SK-N-SH treated with all-trans-retinoic acid at 6 μM for 48 hours (cell line): Measurements from ENCODE around the gene PHF23.

Experiments
- ATAC-seq: fragments of 200-7000 bp; cut with Tn5 transposase; 3 replicates; pipeline ENCODE4 v1.9.1; 2020; ENCODE audit warnings: mild to moderate bottlenecking, moderate library complexity
- ARNTL ChIP-seq: fragments of 450-650 bp; formaldehyde crosslinking; IDR thresholded peaks from 2 replicates; pipeline ENCODE4 v1.5.0; 2020; ENCODE audit warnings: low read depth, mild to moderate bottlenecking, moderate library complexity, borderline replicate concordance
- BACH2 ChIP-seq: fragments of 250-450 bp; sonication (Bioruptor Pico); IDR thresholded peaks from 2 replicates; pipeline ENCODE4 v1.9.0; 2021; ENCODE audit warnings: mild to moderate bottlenecking, borderline replicate concordance
- CSDC2 ChIP-seq: fragments of 250-450 bp; sonication (Bioruptor Pico); IDR thresholded peaks from 2 replicates; pipeline ENCODE4 v1.5.0; 2020; ENCODE audit warnings: mild to moderate bottlenecking, moderate library complexity
- ESRRG ChIP-seq: fragments of 250-450 bp; sonication (Bioruptor Pico); IDR thresholded peaks from 2 replicates; pipeline ENCODE4 v1.6.1; 2021; ENCODE audit warnings: mild to moderate bottlenecking
- GLIS3 ChIP-seq: fragments of 250-450 bp; sonication (Bioruptor Pico); IDR thresholded peaks from 2 replicates; pipeline ENCODE4 v1.5.0; 2020; ENCODE audit warnings: mild to moderate bottlenecking, moderate library complexity
- ISL1 ChIP-seq: fragments of 250-450 bp; sonication (Bioruptor Pico); IDR thresholded peaks from 2 replicates; pipeline ENCODE4 v2.1.2; 2022; ENCODE audit warnings: mild to moderate bottlenecking, moderate library complexity
- OSR1 ChIP-seq: fragments of 250-450 bp; sonication (Bioruptor Pico); IDR thresholded peaks from 2 replicates; pipeline ENCODE4 v1.8.0; 2022; ENCODE audit warnings: moderate library complexity, mild to moderate bottlenecking, inconsistent platforms
- RARB ChIP-seq: fragments of 250-450 bp; sonication (Bioruptor Pico); IDR thresholded peaks from 2 replicates; pipeline ENCODE4 v1.8.0; 2021; ENCODE audit warnings: mild to moderate bottlenecking, moderate library complexity
- SNAI2 ChIP-seq: fragments of 250-450 bp; sonication (Bioruptor Pico); IDR thresholded peaks from 2 replicates; pipeline ENCODE4 v1.5.0; 2020; ENCODE audit warnings: mild to moderate bottlenecking, moderate library complexity
- TCF4 ChIP-seq: fragments of 250-450 bp; sonication (Bioruptor Pico); IDR thresholded peaks from 2 replicates; pipeline ENCODE4 v1.8.0; 2021; ENCODE audit warnings: mild to moderate bottlenecking, moderate library complexity, borderline replicate concordance
- ZC3H10 ChIP-seq: fragments of 250-450 bp; sonication (Bioruptor Pico); IDR thresholded peaks from 2 replicates; pipeline ENCODE4 v1.5.1; 2021; ENCODE audit warnings: mild to moderate bottlenecking, moderate library complexity
- ZFP3 ChIP-seq: fragments of 250-450 bp; sonication (Bioruptor Pico); IDR thresholded peaks from 2 replicates; pipeline ENCODE4 v1.5.0; 2020; ENCODE audit warnings: mild to moderate bottlenecking, moderate library complexity
- ZNF565 ChIP-seq: fragments of 450-650 bp; formaldehyde crosslinking; conservative IDR thresholded peaks from 2 replicates; pipeline ENCODE4 v1.5.0; 2020; ENCODE audit warnings: low read depth, mild to moderate bottlenecking, moderate library complexity
- ZNF70 ChIP-seq: fragments of 450-650 bp; formaldehyde crosslinking; IDR thresholded peaks from 2 replicates; pipeline ENCODE4 v1.5.0; 2020; ENCODE audit warnings: mild to moderate bottlenecking, moderate library complexity
- TF ChIP-seq, protein P1 (sequence below): fragments of 250-450 bp; sonication (Bioruptor Pico); IDR thresholded peaks from 2 replicates; pipeline ENCODE4 v1.5.1; 2021; ENCODE audit warnings: mild to moderate bottlenecking, moderate library complexity
- TF ChIP-seq, protein P2 (sequence below): fragments of 250-450 bp; sonication (Bioruptor Pico); IDR thresholded peaks from 2 replicates; pipeline ENCODE4 v1.8.0; 2020; ENCODE audit warnings: mild to moderate bottlenecking, moderate library complexity, borderline replicate concordance
- TF ChIP-seq, protein P3 (sequence below): fragments of 250-450 bp; sonication (Bioruptor Pico); IDR thresholded peaks from 2 replicates; pipeline ENCODE4 v1.8.0; 2021; ENCODE audit warnings: low read depth, mild to moderate bottlenecking, moderate library complexity, borderline replicate concordance
- TF ChIP-seq, protein P4 (sequence below): fragments of 250-450 bp; sonication (Bioruptor Pico); IDR thresholded peaks from 2 replicates; pipeline ENCODE4 v1.5.0; 2020; ENCODE audit warnings: mild to moderate bottlenecking, moderate library complexity
- TF ChIP-seq, protein P5 (sequence below): fragments of 250-450 bp; sonication (Bioruptor Pico); IDR thresholded peaks from 2 replicates; pipeline ENCODE4 v1.5.1; 2020; ENCODE audit warnings: low read depth, mild to moderate bottlenecking, moderate library complexity

PHF23 gene

DNA sequence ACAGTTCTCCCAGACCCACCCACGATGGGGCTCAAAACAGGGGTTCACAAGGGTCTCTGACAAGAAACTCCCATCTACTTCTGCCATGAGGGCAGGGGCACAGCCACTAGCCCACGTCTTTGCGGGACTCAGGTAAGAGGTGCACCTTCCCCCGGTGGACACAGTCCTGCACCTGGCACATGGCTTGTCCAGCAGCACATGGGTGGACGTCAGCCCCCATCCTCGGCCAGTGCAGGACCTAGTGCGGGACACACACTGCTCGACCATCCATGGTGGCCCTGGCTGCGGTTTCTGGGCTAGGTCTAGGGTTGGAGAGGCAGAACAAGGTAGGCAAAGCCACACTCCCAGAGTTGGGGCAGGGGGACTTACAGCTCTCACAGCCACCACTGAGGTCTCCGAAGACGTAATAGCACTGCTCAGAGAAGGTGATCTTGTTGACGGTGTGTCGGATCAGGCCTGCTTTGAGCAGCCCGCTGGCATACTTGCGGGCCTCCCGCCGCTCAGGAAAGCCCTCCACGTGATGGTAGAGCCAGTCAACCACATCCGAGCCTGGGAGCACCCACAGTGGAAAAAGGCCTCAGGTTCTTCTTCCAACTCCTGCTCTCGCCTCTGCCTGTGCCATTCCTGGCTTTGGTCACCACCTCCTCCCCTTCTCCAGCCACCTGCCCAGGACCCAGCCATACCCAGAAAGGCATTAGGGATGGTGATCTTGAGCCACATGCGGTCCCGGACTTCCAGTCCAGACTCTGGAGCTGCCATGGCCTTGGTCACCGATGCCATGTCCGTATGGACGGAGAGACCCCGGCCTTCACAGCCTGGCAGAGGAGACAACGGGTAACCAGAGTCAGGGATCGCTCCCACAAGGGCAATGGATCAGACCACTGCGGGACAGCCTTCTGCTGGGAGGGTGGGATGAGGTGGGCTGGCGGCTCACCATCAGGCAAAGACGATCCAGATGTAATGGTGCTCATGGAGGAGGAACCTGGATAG lies 12.2 kb downstream of the PHF23 start:
- ATAC-seq, result no peak
- TF ChIP-seq ZNF70 (no peak), GLIS3 (no peak), TCF4 (CRISPR knock-in tag) (no peak), BACH2 (no peak), ZNF565 (no peak), ARNTL (CRISPR knock-in tag) (no peak), SNAI2 (CRISPR knock-in tag) (no peak), ESRRG (CRISPR knock-in tag) (no peak), ZC3H10 (CRISPR knock-in tag) (no peak), RARB (CRISPR knock-in tag) (no peak), CSDC2 (CRISPR knock-in tag) (no peak), OSR1 (CRISPR knock-in tag) (no peak), ZFP3 (CRISPR knock-in tag) (no peak)
- TF ChIP-seq, protein P1, sequence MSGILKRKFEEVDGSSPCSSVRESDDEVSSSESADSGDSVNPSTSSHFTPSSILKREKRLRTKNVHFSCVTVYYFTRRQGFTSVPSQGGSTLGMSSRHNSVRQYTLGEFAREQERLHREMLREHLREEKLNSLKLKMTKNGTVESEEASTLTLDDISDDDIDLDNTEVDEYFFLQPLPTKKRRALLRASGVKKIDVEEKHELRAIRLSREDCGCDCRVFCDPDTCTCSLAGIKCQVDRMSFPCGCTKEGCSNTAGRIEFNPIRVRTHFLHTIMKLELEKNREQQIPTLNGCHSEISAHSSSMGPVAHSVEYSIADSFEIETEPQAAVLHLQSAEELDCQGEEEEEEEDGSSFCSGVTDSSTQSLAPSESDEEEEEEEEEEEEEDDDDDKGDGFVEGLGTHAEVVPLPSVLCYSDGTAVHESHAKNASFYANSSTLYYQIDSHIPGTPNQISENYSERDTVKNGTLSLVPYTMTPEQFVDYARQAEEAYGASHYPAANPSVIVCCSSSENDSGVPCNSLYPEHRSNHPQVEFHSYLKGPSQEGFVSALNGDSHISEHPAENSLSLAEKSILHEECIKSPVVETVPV (CRISPR knock-in tag), result no peak
- TF ChIP-seq, protein P2, sequence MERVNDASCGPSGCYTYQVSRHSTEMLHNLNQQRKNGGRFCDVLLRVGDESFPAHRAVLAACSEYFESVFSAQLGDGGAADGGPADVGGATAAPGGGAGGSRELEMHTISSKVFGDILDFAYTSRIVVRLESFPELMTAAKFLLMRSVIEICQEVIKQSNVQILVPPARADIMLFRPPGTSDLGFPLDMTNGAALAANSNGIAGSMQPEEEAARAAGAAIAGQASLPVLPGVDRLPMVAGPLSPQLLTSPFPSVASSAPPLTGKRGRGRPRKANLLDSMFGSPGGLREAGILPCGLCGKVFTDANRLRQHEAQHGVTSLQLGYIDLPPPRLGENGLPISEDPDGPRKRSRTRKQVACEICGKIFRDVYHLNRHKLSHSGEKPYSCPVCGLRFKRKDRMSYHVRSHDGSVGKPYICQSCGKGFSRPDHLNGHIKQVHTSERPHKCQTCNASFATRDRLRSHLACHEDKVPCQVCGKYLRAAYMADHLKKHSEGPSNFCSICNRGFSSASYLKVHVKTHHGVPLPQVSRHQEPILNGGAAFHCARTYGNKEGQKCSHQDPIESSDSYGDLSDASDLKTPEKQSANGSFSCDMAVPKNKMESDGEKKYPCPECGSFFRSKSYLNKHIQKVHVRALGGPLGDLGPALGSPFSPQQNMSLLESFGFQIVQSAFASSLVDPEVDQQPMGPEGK (CRISPR knock-in tag), result no peak
- TF ChIP-seq, protein P3, sequence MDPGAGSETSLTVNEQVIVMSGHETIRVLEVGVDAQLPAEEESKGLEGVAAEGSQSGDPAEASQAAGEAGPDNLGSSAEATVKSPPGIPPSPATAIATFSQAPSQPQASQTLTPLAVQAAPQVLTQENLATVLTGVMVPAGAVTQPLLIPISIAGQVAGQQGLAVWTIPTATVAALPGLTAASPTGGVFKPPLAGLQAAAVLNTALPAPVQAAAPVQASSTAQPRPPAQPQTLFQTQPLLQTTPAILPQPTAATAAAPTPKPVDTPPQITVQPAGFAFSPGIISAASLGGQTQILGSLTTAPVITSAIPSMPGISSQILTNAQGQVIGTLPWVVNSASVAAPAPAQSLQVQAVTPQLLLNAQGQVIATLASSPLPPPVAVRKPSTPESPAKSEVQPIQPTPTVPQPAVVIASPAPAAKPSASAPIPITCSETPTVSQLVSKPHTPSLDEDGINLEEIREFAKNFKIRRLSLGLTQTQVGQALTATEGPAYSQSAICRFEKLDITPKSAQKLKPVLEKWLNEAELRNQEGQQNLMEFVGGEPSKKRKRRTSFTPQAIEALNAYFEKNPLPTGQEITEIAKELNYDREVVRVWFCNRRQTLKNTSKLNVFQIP (CRISPR knock-in tag), result no peak
- TF ChIP-seq, protein P4, sequence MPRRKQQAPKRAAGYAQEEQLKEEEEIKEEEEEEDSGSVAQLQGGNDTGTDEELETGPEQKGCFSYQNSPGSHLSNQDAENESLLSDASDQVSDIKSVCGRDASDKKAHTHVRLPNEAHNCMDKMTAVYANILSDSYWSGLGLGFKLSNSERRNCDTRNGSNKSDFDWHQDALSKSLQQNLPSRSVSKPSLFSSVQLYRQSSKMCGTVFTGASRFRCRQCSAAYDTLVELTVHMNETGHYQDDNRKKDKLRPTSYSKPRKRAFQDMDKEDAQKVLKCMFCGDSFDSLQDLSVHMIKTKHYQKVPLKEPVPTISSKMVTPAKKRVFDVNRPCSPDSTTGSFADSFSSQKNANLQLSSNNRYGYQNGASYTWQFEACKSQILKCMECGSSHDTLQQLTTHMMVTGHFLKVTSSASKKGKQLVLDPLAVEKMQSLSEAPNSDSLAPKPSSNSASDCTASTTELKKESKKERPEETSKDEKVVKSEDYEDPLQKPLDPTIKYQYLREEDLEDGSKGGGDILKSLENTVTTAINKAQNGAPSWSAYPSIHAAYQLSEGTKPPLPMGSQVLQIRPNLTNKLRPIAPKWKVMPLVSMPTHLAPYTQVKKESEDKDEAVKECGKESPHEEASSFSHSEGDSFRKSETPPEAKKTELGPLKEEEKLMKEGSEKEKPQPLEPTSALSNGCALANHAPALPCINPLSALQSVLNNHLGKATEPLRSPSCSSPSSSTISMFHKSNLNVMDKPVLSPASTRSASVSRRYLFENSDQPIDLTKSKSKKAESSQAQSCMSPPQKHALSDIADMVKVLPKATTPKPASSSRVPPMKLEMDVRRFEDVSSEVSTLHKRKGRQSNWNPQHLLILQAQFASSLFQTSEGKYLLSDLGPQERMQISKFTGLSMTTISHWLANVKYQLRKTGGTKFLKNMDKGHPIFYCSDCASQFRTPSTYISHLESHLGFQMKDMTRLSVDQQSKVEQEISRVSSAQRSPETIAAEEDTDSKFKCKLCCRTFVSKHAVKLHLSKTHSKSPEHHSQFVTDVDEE, result no peak
- TF ChIP-seq, protein P5, sequence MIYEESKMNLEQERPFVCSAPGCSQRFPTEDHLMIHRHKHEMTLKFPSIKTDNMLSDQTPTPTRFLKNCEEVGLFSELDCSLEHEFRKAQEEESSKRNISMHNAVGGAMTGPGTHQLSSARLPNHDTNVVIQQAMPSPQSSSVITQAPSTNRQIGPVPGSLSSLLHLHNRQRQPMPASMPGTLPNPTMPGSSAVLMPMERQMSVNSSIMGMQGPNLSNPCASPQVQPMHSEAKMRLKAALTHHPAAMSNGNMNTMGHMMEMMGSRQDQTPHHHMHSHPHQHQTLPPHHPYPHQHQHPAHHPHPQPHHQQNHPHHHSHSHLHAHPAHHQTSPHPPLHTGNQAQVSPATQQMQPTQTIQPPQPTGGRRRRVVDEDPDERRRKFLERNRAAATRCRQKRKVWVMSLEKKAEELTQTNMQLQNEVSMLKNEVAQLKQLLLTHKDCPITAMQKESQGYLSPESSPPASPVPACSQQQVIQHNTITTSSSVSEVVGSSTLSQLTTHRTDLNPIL (CRISPR knock-in tag), result no peak

DNA sequence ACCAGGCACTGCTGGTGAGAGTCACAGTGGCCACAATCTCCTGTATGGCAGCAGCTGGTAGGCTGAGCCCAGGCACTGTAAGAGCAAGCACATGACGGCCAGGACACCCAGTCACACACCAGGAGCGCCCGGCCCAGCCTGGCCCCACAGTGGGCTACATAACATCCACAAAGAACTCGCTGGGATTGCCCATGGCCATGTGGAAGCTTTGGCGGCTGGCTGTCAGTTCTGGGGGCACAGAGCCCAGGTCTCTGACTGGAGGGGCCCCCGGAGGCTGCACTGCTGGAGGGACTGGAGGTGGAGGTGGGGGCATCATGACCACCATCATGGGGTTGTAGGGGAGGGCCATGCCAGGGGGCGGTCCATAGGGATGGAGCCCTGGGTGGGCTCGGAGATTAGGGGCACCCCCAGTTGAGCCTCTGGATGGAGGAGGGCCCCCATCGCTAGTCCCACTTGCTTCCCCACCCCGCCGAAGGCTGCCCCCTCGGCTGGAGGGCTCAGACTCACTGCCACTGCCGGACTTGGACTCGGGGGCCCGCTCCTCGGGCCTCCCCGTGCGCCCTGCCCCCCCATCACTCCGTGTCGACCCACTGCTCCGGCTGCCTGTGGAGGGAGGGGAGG lies 13.4 kb downstream of the PHF23 start:
- no peak for ATAC-seq
- no peak for TF ChIP-seq ZNF565
- no peak for TF ChIP-seq OSR1 (CRISPR knock-in tag)
- TF ChIP-seq BACH2, result no peak

DNA sequence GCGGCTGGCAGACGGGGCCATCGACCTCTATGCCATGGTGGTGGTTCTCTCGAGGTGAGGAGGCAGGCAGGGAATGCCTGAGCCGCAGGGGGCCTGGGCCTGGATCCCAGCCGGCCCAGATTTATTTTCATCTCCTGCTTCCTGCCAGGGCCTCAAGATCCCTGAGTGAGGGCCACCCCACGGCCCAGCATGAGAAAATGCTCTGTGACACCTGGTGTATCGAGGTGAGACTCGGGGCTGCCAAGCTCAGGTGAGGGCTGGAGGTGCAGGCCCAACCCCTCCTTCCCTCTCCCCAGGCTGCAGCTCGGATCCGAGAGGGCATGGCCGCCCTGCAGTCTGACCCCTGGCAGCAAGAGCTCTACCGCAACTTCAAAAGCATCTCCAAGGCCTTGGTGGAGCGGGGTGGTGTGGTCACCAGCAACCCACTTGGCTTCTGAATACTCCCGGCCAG lies 14.6 kb downstream of the PHF23 start:
- TF ChIP-seq TCF4 (CRISPR knock-in tag) (no peak), ISL1 (CRISPR knock-in tag) (no peak)
- ATAC-seq, result no peak
